IPS-15b (cell line): ENCODE results near the gene PBX3.
A peak's percentile ranks its signal among the peaks of the same experiment; 100 is the strongest.

Experiments
- H3K27me3 ChIP-seq: one replicate; pipeline ENCODE4 v1.6.1; 2013; ENCODE audit warnings: low read length; ENCODE audit not compliant: control insufficient read depth, insufficient read depth
- H3K36me3 ChIP-seq: one replicate; pipeline ENCODE4 v1.6.1; 2013; ENCODE audit warnings: low read length; ENCODE audit not compliant: control insufficient read depth, insufficient read depth
- H3K4me1 ChIP-seq: one replicate; pipeline ENCODE4 v1.6.1; 2013; ENCODE audit warnings: mild to moderate bottlenecking, low read length; ENCODE audit not compliant: control insufficient read depth, insufficient read depth
- H3K4me3 ChIP-seq: one replicate; pipeline ENCODE4 v1.5.1; 2013; ENCODE audit warnings: low read depth, low read length
- H3K9ac ChIP-seq: one replicate; pipeline ENCODE4 v1.6.1; 2013; ENCODE audit warnings: low read depth, mild to moderate bottlenecking, low read length
- H3K9me3 ChIP-seq: one replicate; pipeline ENCODE4 v1.6.1; 2013; ENCODE audit warnings: mild to moderate bottlenecking, low read length; ENCODE audit not compliant: control insufficient read depth, insufficient read depth

PBX3 gene

DNA sequence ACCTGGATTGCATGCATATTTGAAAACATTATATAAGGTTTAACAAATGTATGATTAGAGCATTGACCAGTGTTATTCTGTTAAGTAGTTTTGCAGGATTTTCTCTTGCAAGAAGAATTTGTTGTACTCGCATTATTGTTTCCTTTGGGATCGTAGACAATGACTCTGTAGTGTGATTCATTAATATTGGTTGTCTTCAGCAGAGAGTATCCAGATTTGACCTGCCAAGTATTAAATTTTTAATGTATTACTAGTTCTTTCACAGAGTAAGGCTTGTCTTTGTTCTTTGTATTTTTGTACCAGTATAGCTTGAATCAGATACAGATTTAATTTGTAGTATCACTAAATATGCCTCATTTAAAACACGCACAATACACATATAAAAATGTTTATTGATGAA lies 155.0 kb downstream of the PBX3 start:
- peaks cover 5% of the 10 kb centered on the region for H3K4me1 ChIP-seq
- no peak overlapping the region for H3K4me3 ChIP-seq
- H3K9ac ChIP-seq: no peak overlapping the region
- no peaks in the 10 kb centered on the region for H3K36me3 ChIP-seq
- no peaks in the 10 kb centered on the region for H3K9me3 ChIP-seq
- H3K27me3 ChIP-seq: no peaks in the 10 kb centered on the region

DNA sequence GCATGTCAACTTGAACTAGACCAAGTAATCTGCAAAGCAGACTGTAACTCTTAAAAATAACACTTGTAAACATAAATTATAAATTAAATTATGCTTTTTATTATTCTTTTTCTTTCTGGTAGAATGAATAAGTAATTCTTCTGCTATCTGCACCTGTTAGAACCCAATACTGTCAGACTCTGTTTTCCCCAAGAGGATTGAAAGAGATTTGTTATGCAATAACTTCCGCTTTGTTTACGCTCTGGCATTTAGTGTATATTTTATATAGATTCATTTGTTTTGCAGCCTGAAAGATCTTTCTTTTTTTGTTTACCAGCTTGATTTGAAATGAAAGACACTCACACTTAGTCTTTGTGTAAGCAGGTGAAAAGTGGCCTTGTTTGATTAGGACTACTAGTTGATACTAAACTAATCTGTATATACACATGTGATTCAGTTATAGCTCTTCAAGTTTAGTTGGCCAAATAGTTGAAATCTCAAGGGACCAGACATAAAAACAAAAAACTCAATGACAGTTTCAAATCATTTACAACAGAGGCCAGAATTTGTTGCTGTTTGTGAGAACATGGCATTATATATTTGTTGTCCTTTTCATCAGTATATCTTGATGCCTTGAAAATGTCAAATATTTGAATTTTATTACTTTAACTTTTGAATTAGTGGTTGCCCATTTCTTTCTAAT lies 155.8 kb downstream of the PBX3 start:
- no peak overlapping the region for H3K4me3 ChIP-seq
- H3K9ac ChIP-seq: no peak overlapping the region
- H3K27me3 ChIP-seq: no peaks in the 10 kb centered on the region
- peaks cover 8% of the 10 kb centered on the region for H3K4me1 ChIP-seq
- no peaks in the 10 kb centered on the region for H3K36me3 ChIP-seq
- H3K9me3 ChIP-seq: no peaks in the 10 kb centered on the region

DNA sequence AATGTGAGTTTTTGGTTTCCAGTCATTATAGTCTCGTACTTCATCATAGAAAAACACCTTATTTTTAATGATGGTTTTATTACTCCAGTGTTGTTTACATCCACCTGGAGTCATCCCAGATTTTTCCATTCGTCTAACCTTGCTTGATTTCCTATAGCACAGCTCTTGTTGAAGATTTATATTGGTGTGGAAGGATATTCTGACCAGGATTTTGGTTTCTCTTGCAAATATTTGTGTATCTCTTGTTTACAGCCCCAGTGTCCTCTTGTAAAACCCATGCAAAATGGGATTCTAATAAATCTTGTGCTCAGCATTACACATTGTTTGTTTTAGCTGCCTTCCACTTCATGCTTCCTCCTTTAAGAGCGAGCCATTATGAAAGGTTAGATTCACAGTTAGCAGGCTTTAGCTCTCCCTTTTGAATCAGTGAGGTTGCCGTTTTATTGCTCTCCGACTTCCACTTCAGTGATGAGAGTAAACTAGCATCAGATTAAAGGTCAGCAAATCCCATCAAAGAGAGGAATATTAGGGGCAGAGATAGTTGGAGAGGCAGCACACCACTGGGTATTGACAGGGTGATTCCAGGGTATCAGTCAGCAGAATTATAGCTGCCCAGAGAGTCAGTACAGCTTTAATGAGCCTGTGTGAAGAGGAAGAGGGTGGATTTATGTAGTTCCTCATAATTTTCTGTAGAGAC lies 157.1 kb downstream of the PBX3 start:
- no peaks in the 10 kb centered on the region for H3K27me3 ChIP-seq
- H3K36me3 ChIP-seq: no peaks in the 10 kb centered on the region
- H3K9ac ChIP-seq: no peak overlapping the region
- no peak overlapping the region for H3K4me3 ChIP-seq
- no peaks in the 10 kb centered on the region for H3K9me3 ChIP-seq
- peaks cover 11% of the 10 kb centered on the region for H3K4me1 ChIP-seq

DNA sequence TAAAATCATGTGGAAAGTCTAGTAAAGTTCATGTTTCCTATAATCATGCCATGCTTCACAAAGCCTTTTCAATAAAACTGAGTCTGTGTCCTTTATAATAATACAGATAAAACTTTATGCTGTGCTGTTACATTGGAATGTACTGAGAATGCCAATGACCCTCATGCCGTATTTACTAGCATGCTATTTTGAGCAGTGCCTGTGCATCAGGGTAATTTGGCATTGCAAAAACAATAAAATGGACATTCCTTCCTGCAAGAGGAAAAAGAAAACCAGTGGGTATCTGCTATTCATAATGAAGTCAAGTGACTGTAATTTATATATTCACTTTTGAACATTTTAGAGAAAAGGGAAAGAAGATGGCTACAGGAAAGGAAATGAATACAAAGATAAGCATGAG lies 159.0 kb downstream of the PBX3 start:
- no peaks in the 10 kb centered on the region for H3K9me3 ChIP-seq
- no peaks in the 10 kb centered on the region for H3K27me3 ChIP-seq
- H3K4me3 ChIP-seq: no peak overlapping the region
- no peak overlapping the region for H3K9ac ChIP-seq
- peaks cover 11% of the 10 kb centered on the region for H3K4me1 ChIP-seq
- H3K36me3 ChIP-seq: no peaks in the 10 kb centered on the region

DNA sequence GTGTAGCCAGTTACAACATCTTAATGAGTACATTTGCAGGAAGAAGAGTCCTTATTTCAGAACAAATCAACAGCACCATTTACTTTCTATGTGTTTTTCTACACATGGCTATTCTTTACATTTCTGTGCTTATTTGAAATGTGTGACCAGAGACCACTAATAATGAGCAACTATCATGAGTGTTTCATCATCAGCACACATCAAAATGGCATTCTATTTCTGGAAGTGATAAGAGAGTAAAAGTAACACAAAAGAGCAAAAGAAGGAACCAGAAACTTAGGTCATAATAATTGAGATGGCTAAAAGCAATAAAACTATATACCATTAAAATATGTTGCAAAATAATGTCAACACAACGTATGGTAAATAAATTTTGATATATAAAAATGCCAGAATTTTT lies 159.7 kb downstream of the PBX3 start:
- Histone ChIP-seq H3K9me3 (no peaks in the 10 kb centered on the region), H3K9ac (no peak overlapping the region), H3K27me3 (no peaks in the 10 kb centered on the region), H3K4me3 (no peak overlapping the region), H3K4me1 (peaks cover 13% of the 10 kb centered on the region), H3K36me3 (no peaks in the 10 kb centered on the region)

DNA sequence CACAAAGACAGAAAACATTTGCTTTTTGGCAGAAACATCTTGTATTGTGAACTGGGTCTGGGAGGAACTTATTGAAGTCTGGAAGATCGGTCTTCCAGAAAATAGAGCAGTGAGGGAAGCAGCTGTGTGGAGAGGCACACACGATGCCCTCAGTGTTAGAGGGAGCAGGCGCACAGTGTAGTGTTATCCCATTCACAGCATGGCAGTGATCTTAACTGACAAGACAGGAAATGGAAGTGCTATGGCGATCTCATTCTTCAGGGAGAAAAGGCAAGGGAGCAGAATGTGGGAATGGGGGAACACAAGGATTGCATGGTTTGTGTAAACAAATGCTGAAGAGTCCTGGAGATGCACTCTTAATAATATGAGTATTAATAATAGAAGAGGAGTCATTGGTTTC lies 161.0 kb downstream of the PBX3 start:
- no peaks in the 10 kb centered on the region for H3K27me3 ChIP-seq
- no peak overlapping the region for H3K9ac ChIP-seq
- H3K4me3 ChIP-seq: no peak overlapping the region
- peaks cover 14% of the 10 kb centered on the region for H3K4me1 ChIP-seq
- H3K9me3 ChIP-seq: no peaks in the 10 kb centered on the region
- H3K36me3 ChIP-seq: no peaks in the 10 kb centered on the region

DNA sequence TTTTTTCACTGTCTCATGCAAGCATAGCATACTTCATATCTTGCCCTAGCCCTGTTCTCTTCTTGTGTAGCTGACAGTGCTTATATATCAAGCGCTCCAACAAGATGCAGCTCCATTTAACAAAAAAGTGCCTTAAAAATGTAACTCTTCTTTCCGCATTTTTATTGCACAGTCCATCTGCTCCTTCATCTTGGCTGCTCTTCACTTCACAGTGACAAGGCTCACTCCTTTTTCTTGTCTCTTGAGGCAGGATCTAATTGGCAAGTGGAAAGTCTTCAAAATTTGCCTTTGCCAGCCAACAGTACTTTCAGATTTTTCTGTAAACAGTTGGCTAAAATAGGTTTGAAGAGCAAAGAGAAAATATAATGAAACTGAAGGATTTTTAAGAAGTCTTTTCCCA lies 161.8 kb downstream of the PBX3 start:
- Histone ChIP-seq H3K9ac (no peak overlapping the region), H3K9me3 (no peaks in the 10 kb centered on the region), H3K27me3 (no peaks in the 10 kb centered on the region), H3K4me1 (peaks cover 14% of the 10 kb centered on the region), H3K4me3 (no peak overlapping the region), H3K36me3 (no peaks in the 10 kb centered on the region)

DNA sequence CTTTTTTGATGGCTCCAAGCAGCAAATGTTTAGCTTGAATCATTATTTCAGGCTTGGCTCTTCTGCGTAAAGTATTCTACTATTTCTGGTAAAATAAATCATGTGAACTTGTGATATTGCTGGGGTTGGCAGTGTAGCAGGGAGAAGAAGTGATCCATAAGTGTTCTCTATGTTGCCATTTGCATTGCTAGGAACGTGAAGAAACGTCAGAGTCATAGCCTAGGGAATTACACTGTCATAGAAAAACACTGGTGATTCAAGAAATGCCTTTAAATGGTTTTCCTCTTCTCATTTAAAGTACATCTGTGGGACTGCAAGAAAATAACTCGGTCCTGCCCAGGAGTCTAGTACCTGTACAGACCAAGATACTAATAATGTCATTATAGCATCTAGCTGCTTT lies 162.3 kb downstream of the PBX3 start:
- no peaks in the 10 kb centered on the region for H3K9me3 ChIP-seq
- no peaks in the 10 kb centered on the region for H3K27me3 ChIP-seq
- H3K4me1 ChIP-seq: peaks cover 14% of the 10 kb centered on the region
- H3K36me3 ChIP-seq: no peaks in the 10 kb centered on the region
- H3K4me3 ChIP-seq: no peak overlapping the region
- H3K9ac ChIP-seq: no peak overlapping the region

DNA sequence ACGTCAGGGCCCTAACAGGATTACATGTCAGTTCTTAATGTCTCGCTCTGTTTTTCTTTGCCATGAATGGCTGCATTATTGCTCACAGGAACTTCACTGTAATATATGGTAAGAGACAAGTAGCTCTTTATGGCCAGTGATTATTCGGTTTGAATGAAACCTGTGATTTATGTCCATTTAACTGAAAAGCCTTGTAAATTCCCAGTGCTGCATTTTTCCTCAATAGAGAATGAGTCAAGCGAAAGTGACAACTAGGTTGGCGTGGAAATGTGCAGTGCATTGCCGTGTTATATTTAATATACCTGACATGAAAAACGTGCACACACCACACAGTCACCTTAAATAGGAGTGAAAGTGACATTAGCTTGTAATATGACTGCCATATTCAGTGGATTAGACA lies 163.1 kb downstream of the PBX3 start:
- H3K27me3 ChIP-seq: no peaks in the 10 kb centered on the region
- no peak overlapping the region for H3K9ac ChIP-seq
- H3K4me3 ChIP-seq: no peak overlapping the region
- H3K4me1 ChIP-seq: peaks cover 14% of the 10 kb centered on the region
- H3K36me3 ChIP-seq: no peaks in the 10 kb centered on the region
- H3K9me3 ChIP-seq: no peaks in the 10 kb centered on the region

DNA sequence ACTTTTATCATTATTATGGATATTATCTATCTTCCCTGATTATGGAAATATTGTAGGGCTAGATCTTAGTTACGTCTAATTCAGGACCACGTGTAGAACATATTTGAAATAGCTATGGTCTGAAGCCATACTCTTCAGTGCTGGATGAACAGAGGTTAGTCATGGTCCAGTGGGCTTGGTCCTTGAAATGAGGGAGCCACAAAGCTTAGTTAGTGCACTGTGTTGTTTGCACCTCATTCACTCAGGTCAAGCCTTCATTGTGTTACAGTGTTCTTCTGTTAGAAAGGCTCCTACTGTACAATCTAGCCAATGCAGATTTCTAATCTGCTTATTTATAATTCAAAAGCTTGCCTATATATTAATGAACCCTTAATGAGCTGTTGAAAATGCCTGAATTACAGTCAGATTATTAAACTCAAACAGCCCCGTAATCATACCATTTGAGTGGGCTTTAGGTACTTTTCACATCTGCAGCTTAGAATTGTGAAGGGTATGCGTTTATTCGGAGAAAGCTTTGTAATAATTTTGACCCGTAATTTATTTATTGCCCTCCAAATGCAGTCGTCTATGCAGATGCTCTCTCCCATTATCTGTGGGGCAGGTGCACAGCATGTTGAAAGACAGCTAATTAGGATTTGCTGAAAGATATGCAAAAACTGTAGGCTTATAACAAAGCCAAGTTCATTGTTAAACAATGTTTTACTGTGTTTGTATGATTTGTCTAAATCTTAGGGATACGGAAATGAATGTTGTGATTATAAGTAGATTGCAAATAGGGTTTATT lies 164.9 kb downstream of the PBX3 start:
- no peak overlapping the region for H3K9ac ChIP-seq
- H3K36me3 ChIP-seq: no peaks in the 10 kb centered on the region
- no peaks in the 10 kb centered on the region for H3K27me3 ChIP-seq
- peaks cover 14% of the 10 kb centered on the region for H3K4me1 ChIP-seq
- H3K9me3 ChIP-seq: no peaks in the 10 kb centered on the region
- H3K4me3 ChIP-seq: no peak overlapping the region

DNA sequence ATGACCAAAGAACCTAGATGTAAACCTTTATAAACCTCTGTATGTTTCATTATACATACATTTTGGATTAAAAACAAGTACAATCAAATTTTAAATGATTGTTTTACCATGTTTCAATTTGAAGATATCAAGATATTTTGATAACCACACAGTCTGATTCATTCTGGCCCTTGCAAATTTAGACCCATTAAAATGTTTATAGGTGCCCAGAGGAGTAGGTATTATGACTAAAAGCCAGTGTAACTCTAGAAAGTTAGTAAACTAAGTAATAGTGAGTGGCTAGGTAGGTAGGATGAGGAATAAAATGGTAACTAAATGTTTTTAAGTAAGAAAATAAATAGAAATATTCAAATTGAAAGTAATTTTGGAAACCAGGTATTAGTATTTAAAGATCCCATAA lies 165.5 kb downstream of the PBX3 start:
- Histone ChIP-seq H3K9me3 (no peaks in the 10 kb centered on the region), H3K4me3 (no peak overlapping the region), H3K9ac (no peak overlapping the region), H3K4me1 (peaks cover 14% of the 10 kb centered on the region), H3K27me3 (no peaks in the 10 kb centered on the region), H3K36me3 (no peaks in the 10 kb centered on the region)

DNA sequence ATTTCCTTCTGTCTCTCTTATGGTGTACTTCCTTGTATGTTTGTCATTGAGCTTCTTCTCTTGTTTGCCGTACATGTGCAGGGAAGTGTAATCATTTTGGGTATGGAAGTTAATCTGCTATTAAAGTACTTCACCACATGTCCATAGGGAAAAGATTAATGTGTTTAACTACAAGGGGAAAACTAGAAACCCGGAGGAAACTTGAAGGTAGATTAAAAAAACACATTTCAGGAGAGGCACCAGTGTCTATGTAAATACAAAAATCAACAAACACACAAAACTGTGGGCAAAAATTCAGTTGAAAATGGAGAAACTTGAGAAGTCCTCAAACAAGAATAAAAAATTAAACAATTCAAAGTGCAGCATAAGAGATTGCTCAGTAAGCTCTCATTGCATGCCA lies 166.4 kb downstream of the PBX3 start:
- H3K27me3 ChIP-seq: no peaks in the 10 kb centered on the region
- H3K9me3 ChIP-seq: no peaks in the 10 kb centered on the region
- no peak overlapping the region for H3K4me3 ChIP-seq
- H3K36me3 ChIP-seq: no peaks in the 10 kb centered on the region
- peaks cover 8% of the 10 kb centered on the region for H3K4me1 ChIP-seq
- peak overlapping the region; percentile 17 for H3K9ac ChIP-seq
